CD4-positive, alpha-beta T cell treated with Interleukin-6 at 100 ng/mL for 8 hours (primary cell): ENCODE data around the gene NR2F2.
"Not testable (repeated sequence)": the region's sequence is repeated elsewhere in the genome, so short reads cannot be mapped to it uniquely, and the experiment has no call there.

Source experiments
- DNase-seq: peaks from one replicate; pipeline ENCODE4 v3.0.0-alpha.2; 2020; ENCODE audit warnings: mixed read lengths, low spot score

Gene NR2F2

DNA sequence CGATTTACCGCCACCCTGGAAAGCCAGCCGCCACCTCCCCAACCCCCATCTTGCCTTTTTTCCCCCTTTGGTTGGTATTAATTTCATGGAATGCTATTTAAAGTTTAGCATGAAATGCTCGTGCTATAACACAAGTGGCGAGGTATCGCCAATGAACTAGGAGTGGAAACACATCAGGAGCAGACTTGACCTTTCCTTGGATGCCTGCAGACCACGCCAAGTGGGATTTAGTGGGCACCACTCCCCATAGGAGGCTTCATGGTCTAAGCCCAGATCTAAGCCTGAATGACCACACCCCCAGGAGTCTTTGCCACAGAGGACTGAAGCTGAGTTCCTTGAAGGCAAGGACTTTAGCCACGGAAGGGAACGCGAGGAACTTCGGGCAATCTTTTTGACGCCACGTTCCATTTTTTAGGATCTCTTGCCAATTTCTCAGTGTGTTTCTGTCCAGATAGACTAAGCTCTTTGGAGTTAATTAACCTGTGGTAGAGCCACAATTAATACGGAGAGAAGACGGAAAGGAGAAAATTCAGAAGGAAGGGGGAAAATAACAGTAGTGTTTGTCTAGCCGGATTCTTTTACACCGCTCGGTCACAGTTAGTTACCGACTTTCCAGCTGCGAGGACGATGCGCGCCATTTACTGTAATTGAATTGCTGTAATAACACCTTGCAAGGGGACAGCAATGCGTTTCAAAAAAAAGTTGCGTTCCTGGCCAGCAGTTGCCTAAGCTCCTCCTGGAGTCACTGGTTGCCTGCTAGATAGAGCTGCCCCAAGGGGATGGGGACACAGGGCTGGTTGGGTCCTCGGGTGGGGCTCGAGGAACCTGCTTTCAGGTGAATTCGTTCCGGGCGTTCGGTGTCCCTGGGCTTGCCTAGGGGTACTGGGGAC lies 37.1 kb downstream of the NR2F2 start:
- no peak for DNase-seq

DNA sequence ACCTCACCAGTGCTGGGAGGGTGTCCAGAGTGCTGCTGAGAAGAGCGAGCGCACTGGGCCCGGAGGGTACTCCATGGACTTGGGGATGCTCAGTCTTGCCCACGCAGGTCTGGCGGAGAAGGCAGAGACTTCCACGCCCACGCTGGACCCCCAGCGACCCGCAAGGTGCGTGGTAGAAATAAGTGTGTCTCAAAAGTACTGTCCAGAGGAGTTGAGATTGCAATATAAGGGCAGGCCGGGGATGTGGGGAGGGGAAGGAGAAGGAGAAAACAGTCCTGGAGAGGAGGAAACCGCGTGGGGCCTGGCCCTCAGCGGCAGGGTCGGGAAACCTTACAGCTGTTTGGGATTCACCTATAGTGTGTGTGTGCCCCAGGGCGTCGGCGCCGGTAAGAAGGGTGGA lies 38.9 kb downstream of the NR2F2 start:
- no peak for DNase-seq

GRCh38 chr15:96369825-96370621 lies 39.5 kb downstream of the NR2F2 start:
- DNase-seq, result no peak

DNA sequence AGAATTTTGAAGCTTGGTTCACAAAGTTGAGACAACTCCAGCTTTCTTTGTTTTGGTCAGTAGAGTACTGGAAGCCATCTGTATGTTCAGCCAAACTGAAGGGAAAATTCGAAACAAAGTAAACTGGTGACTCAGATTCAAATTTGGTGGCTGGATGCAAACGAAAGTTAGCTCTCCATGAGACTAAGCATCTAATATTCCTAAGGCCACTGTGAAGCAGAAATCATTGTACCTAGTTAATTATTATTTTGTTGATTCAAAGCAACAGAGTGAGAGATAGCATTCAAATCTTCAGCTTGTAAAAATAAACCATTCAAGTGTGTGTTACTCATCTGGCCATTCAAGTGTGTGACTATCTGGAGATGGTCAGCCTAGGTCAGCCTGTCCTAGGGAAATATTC lies 42.1 kb downstream of the NR2F2 start:
- no peak for DNase-seq

DNA sequence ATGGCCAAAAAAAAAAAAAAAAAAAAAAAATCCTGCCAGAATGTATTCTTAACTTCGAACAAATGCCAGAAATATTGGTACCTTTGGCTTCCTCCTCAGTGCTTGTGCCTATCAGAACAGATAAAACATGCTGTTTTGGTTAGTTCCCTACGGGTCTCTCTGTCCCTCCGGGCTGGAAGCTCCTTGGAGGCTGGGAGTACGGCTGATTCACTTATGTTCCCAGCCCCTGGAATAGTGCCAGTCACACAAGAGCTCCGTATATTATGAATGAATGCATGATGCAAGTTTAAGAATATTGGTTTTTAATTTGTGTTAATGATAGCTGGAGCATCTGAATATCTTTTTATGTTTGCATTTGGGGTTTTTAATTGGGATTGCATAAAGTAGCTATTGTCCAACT lies 44.0 kb downstream of the NR2F2 start:
- no peak for DNase-seq

DNA sequence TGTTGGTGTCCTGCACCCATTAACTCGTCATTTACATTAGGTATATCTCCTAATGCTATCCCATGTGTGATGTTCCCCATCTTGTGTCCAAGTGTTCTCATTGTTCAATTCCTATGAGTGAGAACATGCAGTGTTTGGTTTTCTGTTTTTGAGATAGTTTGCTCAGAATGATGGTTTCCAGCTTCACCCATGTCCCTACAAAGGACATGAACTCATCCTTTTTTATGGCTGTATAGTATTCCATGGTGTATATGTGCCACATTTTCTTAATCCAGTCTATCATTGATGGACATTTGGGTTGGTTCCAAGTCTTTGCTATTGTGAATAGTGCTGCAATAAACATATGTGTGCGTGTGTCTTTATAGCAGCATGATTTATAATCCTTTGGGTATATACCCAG lies 49.1 kb downstream of the NR2F2 start:
- not testable (repeated sequence) for DNase-seq

- no peak for DNase-seq
Measured at GRCh38 chr15:96381463-96381862, 51.0 kb downstream of the NR2F2 start.

GRCh38 chr15:96385195-96385594 lies 54.7 kb downstream of the NR2F2 start:
- no peak for DNase-seq

- no peak for DNase-seq
Measured at GRCh38 chr15:96388673-96389072, 58.2 kb downstream of the NR2F2 start.
